Measurements from ENCODE around the gene ZNF581.
A peak's percentile ranks its signal among the peaks of the same experiment; 100 is the strongest.

ZNF581 gene

GRCh38 chr19:55681131-55682092, 38.0 kb downstream of the ZNF581 start:
- no peak for DNase-seq (ENCODE audit: low read depth)
- H3K4me3 ChIP-seq (ENCODE audit: low read depth, low read length), result no peak overlapping the region
- TF ChIP-seq, protein P1, sequence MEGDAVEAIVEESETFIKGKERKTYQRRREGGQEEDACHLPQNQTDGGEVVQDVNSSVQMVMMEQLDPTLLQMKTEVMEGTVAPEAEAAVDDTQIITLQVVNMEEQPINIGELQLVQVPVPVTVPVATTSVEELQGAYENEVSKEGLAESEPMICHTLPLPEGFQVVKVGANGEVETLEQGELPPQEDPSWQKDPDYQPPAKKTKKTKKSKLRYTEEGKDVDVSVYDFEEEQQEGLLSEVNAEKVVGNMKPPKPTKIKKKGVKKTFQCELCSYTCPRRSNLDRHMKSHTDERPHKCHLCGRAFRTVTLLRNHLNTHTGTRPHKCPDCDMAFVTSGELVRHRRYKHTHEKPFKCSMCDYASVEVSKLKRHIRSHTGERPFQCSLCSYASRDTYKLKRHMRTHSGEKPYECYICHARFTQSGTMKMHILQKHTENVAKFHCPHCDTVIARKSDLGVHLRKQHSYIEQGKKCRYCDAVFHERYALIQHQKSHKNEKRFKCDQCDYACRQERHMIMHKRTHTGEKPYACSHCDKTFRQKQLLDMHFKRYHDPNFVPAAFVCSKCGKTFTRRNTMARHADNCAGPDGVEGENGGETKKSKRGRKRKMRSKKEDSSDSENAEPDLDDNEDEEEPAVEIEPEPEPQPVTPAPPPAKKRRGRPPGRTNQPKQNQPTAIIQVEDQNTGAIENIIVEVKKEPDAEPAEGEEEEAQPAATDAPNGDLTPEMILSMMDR (IDR thresholded peaks at IDR 0.05; ENCODE audit: control insufficient read depth, extremely low read depth, insufficient read depth), result no peak

GRCh38 chr19:55683449-55684261, 40.2 kb downstream of the ZNF581 start:
- DNase-seq (ENCODE audit: low read depth), result peak; percentile 94
- peak overlapping the region; percentile 38 for H3K4me3 ChIP-seq (ENCODE audit: low read depth, low read length)
- TF ChIP-seq, protein P1 (IDR thresholded peaks at IDR 0.05; ENCODE audit: control insufficient read depth, extremely low read depth, insufficient read depth), result no peak

DNA sequence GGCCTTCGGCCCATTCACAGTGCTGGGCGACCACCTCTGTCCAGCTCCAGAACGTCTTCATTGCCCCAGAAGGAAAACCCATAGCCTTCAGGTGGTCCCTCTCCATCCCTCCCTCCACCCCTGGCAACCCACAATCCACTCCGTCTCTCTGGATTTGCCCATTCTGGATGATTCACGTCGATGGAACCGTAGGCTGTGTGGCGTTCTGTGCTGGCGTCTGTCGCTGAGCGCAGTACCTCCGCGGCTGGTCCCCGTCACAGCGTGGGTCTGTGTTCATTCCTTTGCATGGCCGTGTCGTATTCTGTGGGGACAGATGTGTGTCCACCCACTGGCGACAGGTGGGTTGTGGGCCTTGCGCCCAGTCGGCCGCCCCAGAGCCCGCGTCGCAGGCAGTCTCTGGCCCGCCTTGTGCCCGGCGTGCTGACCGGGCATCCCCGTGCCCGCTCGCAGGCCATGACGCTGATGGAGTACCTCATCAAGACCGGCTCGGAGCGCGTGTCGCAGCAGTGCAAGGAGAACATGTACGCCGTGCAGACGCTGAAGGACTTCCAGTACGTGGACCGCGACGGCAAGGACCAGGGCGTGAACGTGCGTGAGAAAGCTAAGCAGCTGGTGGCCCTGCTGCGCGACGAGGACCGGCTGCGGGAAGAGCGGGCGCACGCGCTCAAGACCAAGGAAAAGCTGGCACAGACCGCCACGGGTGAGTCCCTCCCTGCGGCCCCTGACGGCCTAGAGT, 41.7 kb downstream of the ZNF581 start:
- TF ChIP-seq, protein P1 (IDR thresholded peaks at IDR 0.05; ENCODE audit: control insufficient read depth, extremely low read depth, insufficient read depth), result no peak

GRCh38 chr19:55685776-55686175, 42.3 kb downstream of the ZNF581 start:
- DNase-seq (ENCODE audit: low read depth), result no peak
- TF ChIP-seq, protein P1 (IDR thresholded peaks at IDR 0.05; ENCODE audit: control insufficient read depth, extremely low read depth, insufficient read depth), result no peak
- no peak overlapping the region for H3K4me3 ChIP-seq (ENCODE audit: low read depth, low read length)

More for the DNA sequence above, 41.7 kb downstream of the ZNF581 start:
- no peak overlapping the region for H3K4me3 ChIP-seq (ENCODE audit: low read depth, low read length)
- DNase-seq (ENCODE audit: low read depth), result no peak

DNA sequence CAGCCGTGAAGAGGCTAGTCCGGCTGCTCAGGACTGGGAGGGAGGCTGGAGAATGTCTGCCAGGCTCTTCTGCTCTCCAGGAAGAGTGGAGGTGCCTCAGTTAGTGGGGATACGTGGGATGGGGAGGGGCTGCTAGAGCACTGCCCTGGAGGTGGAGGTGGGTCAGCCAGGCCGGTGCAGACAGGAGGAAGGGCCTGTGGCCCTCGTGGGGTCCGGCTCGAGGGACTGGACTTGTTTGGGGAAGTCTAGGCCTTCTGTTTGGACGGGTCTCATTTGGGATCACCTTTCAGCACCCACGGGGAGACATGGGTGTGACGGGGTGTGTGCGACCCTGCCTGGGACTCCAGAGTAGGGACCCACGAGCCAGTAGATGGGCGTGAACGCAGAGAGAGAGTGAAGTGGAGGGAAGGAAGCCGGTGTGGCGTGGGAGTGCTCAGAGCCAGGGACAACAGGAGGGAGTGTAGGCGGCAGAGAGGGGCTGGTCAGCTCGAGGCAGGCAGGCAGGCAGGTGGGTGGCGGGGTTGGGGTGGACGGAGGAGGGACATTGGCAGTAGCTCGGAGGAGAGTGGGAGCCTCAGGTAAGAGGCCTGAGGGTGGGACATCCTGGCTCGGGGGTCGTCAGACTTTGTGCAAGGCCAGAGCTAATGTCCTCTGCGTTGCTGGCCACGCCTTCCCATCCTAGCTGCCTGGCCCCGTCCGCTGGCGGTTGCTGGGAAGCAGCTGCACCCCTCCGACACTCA, 43.0 kb downstream of the ZNF581 start:
- no peak for DNase-seq (ENCODE audit: low read depth)
- TF ChIP-seq, protein P1 (IDR thresholded peaks at IDR 0.05; ENCODE audit: control insufficient read depth, extremely low read depth, insufficient read depth), result no peak

More for the DNA sequence above, 43.0 kb downstream of the ZNF581 start:
- H3K4me3 ChIP-seq (ENCODE audit: low read depth, low read length), result no peak overlapping the region
